ENCODE data around the gene ASCL3. TPM values are rescaled to one million over a fixed set of nuclear protein-coding genes. Genes with fewer than 3 reads are reported as not detected.

The ASCL3 gene
- total RNA-seq, 1 donor from 2014 or later, result not detected

DNA sequence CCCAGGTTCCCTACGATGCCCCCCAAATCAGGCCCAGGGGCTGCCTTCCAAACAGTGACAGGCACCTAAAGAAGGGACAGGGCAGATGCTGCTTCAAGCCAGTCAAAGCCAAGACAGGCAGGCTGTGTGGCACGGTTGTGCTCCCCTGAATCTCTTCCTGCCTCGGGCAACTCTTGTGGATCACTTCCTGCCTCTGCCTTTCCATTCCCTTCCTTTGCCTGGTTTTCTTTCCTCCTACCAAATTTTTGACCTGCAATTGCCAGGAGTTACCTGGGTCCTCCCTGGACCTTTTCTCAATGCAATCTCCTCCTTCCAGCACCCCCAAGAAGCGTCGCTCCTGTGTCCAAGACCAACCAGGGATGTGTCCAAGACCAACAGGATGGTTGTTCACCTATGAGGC lies 15.6 kb downstream of the ASCL3 start:
- no peaks in the 10 kb centered on the region for H3K27me3 ChIP-seq (ENCODE audit: insufficient read depth, low read length)
- H3K27ac ChIP-seq (ENCODE audit: low read depth, low read length), result no peak overlapping the region
- H3K4me2 ChIP-seq (ENCODE audit: low read length), result no peak overlapping the region
- Mint-ChIP-seq H3K27ac (ENCODE audit: unreplicated experiment) (no peak overlapping the region), H3K27me3 (ENCODE audit: low read depth, unreplicated experiment) (no peaks in the 10 kb centered on the region), H3K4me1 (ENCODE audit: low read depth, unreplicated experiment) (peaks cover 6% of the 10 kb centered on the region), H3K36me3 (ENCODE audit: low read depth, unreplicated experiment) (peaks cover 15% of the 10 kb centered on the region), H3K9me3 (ENCODE audit: unreplicated experiment) (no peaks in the 10 kb centered on the region), H3K4me3 (ENCODE audit: unreplicated experiment) (no peak overlapping the region)
- H4K20me1 ChIP-seq (ENCODE audit: insufficient read depth, low read length), result no peaks in the 10 kb centered on the region
- no peaks in the 10 kb centered on the region for H3K9me3 ChIP-seq (ENCODE audit: insufficient read depth, low read depth, low read length)
- no peaks in the 10 kb centered on the region for H3K79me2 ChIP-seq (ENCODE audit: insufficient read depth, low read length)
- TF ChIP-seq EZH2 (IDR thresholded peaks at IDR 0.05; ENCODE audit: insufficient read depth, low read length), result no peak
- TF ChIP-seq CTCF (IDR thresholded peaks at IDR 0.05; ENCODE audit: insufficient read depth, low read depth, low read length), result no peak
- H3K9ac ChIP-seq (ENCODE audit: low read length), result no peak overlapping the region
- no peaks in the 10 kb centered on the region for H3K4me1 ChIP-seq (ENCODE audit: insufficient read depth, low read length)
- H3K36me3 ChIP-seq (ENCODE audit: insufficient read depth, low read length), result peaks cover 2% of the 10 kb centered on the region
- no peak overlapping the region for H3K4me3 ChIP-seq (ENCODE audit: insufficient read depth, low read depth, low read length)
- no peak for FAIRE-seq
- no peak overlapping the region for H2AFZ ChIP-seq (ENCODE audit: low read depth, low read length)
- DNase-seq (ENCODE audit: low read depth), result no peak

GRCh38 chr11:8926236-8926635 lies 16.6 kb downstream of the ASCL3 start:
- Mint-ChIP-seq H3K4me1 (ENCODE audit: low read depth, unreplicated experiment) (peaks cover 6% of the 10 kb centered on the region), H3K27ac (ENCODE audit: unreplicated experiment) (no peak overlapping the region), H3K4me3 (ENCODE audit: unreplicated experiment) (no peak overlapping the region), H3K27me3 (ENCODE audit: low read depth, unreplicated experiment) (no peaks in the 10 kb centered on the region), H3K36me3 (ENCODE audit: low read depth, unreplicated experiment) (peaks cover 22% of the 10 kb centered on the region), H3K9me3 (ENCODE audit: unreplicated experiment) (no peaks in the 10 kb centered on the region)
- Histone ChIP-seq H3K4me1 (ENCODE audit: insufficient read depth, low read length) (no peaks in the 10 kb centered on the region), H3K9ac (ENCODE audit: low read length) (no peak overlapping the region), H3K9me3 (ENCODE audit: insufficient read depth, low read depth, low read length) (no peaks in the 10 kb centered on the region), H3K4me3 (ENCODE audit: insufficient read depth, low read depth, low read length) (no peak overlapping the region), H3K4me2 (ENCODE audit: low read length) (no peak overlapping the region), H3K27ac (ENCODE audit: low read depth, low read length) (no peak overlapping the region), H3K27me3 (ENCODE audit: insufficient read depth, low read length) (no peaks in the 10 kb centered on the region), H2AFZ (ENCODE audit: low read depth, low read length) (no peak overlapping the region), H4K20me1 (ENCODE audit: insufficient read depth, low read length) (no peaks in the 10 kb centered on the region), H3K79me2 (ENCODE audit: insufficient read depth, low read length) (no peaks in the 10 kb centered on the region), H3K36me3 (ENCODE audit: insufficient read depth, low read length) (peaks cover 2% of the 10 kb centered on the region)
- no peak for FAIRE-seq
- no peak for TF ChIP-seq CTCF (IDR thresholded peaks at IDR 0.05; ENCODE audit: insufficient read depth, low read depth, low read length)
- no peak for TF ChIP-seq EZH2 (IDR thresholded peaks at IDR 0.05; ENCODE audit: insufficient read depth, low read length)
- DNase-seq (ENCODE audit: low read depth), result no peak

DNA sequence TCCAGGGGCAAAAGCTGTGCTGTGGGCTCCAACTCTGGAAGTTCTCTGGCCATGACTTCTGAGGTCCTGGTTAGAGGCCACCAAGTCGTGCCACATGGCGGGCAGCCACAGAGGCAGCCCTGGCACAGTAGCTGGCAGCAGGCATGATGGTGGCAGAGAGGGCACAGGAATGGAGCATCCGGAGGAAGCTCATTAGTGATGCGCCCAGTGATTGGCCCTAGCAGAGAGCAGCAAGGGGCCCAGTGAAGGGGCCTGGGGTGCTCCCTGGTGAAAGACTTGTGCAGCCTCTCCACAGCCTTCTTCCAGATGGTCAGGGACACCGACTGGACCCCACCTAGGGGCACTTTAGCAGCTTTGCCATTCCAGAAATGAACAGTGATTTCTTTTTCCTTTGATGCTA lies 17.1 kb downstream of the ASCL3 start:
- Histone ChIP-seq H3K27ac (ENCODE audit: low read depth, low read length) (no peak overlapping the region), H3K4me2 (ENCODE audit: low read length) (no peak overlapping the region), H4K20me1 (ENCODE audit: insufficient read depth, low read length) (no peaks in the 10 kb centered on the region), H3K4me3 (ENCODE audit: insufficient read depth, low read depth, low read length) (no peak overlapping the region), H3K27me3 (ENCODE audit: insufficient read depth, low read length) (no peaks in the 10 kb centered on the region), H3K79me2 (ENCODE audit: insufficient read depth, low read length) (no peaks in the 10 kb centered on the region), H3K36me3 (ENCODE audit: insufficient read depth, low read length) (peaks cover 8% of the 10 kb centered on the region), H3K9me3 (ENCODE audit: insufficient read depth, low read depth, low read length) (no peaks in the 10 kb centered on the region), H3K4me1 (ENCODE audit: insufficient read depth, low read length) (no peaks in the 10 kb centered on the region), H3K9ac (ENCODE audit: low read length) (no peak overlapping the region), H2AFZ (ENCODE audit: low read depth, low read length) (no peak overlapping the region)
- FAIRE-seq, result no peak
- Mint-ChIP-seq H3K4me1 (ENCODE audit: low read depth, unreplicated experiment) (peaks cover 6% of the 10 kb centered on the region), H3K27ac (ENCODE audit: unreplicated experiment) (no peak overlapping the region), H3K9me3 (ENCODE audit: unreplicated experiment) (no peaks in the 10 kb centered on the region), H3K36me3 (ENCODE audit: low read depth, unreplicated experiment) (peaks cover 22% of the 10 kb centered on the region), H3K4me3 (ENCODE audit: unreplicated experiment) (no peak overlapping the region), H3K27me3 (ENCODE audit: low read depth, unreplicated experiment) (no peaks in the 10 kb centered on the region)
- TF ChIP-seq CTCF (IDR thresholded peaks at IDR 0.05; ENCODE audit: insufficient read depth, low read depth, low read length) (no peak), EZH2 (IDR thresholded peaks at IDR 0.05; ENCODE audit: insufficient read depth, low read length) (no peak)
- DNase-seq (ENCODE audit: low read depth), result no peak

Data from astrocyte (in vitro differentiated cells and primary cell).